Neural progenitor cell (in vitro differentiated cells): ENCODE results near the gene C17orf113.

Experiments used
- CTCF ChIP-seq: fragments of 200-600 bp; sonication (generic); IDR thresholded peaks from 2 replicates; pipeline ENCODE4 v1.5.1; 2017; ENCODE audit warnings: antibody characterized with exemption, mild to moderate bottlenecking
- EZH2 ChIP-seq: fragments of 200-600 bp; sonication (generic); IDR thresholded peaks from 2 replicates; pipeline ENCODE4 v1.6.1; 2017; ENCODE audit warnings: antibody characterized with exemption, mild to moderate bottlenecking, moderate library complexity

GRCh38 chr17:42087042-42087701 lies 36.8 kb upstream of the C17orf113 start:
- TF ChIP-seq EZH2: no peak
- no peak for TF ChIP-seq CTCF
